Type B pancreatic cell (in vitro differentiated cells): ENCODE data around the gene NXPH3. TPM values are rescaled to one million over a fixed set of nuclear protein-coding genes. Genes with fewer than 3 reads are reported as not detected.
A peak's percentile ranks its signal among the peaks of the same experiment; 100 is the strongest.

Experiments used
- DNase-seq: peaks from one replicate; pipeline ENCODE4 v3.0.0; 2021; ENCODE audit warnings: mixed read lengths; ENCODE audit not compliant: unreplicated experiment; ENCODE audit errors: extremely low spot score
- H3K27ac Mint-ChIP-seq: 2 replicates; pipeline ENCODE4 v1.8.0; 2021; ENCODE audit warnings: mild to moderate bottlenecking, mixed read lengths
- H3K27me3 Mint-ChIP-seq: 2 replicates; pipeline ENCODE4 v1.8.0; 2021; ENCODE audit warnings: mixed read lengths
- H3K36me3 Mint-ChIP-seq: 2 replicates; pipeline ENCODE4 v1.8.0; 2021; ENCODE audit warnings: mixed read lengths
- H3K4me1 Mint-ChIP-seq: one replicate; pipeline ENCODE4 v1.8.0; 2021; ENCODE audit warnings: mixed read lengths; ENCODE audit not compliant: unreplicated experiment
- H3K4me3 Mint-ChIP-seq: 2 replicates; pipeline ENCODE4 v1.8.0; 2021; ENCODE audit warnings: mild to moderate bottlenecking, mixed read lengths
- H3K9me3 Mint-ChIP-seq: 2 replicates; pipeline ENCODE4 v1.8.0; 2021; ENCODE audit warnings: mixed read lengths
- total RNA-seq: library from RNA; stranded (reverse); gene quantifications from 2 replicates; pipeline ENCODE4 v1.2.1, GENCODE V29; 2021; ENCODE audit warnings: low replicate concordance
- TF ChIP-seq, protein P1 (sequence below): fragments of 200-600 bp; sonication (generic); conservative IDR thresholded peaks from 2 replicates; pipeline ENCODE4 v1.5.0; 2021; ENCODE audit warnings: antibody characterized with exemption, mild to moderate bottlenecking

NXPH3 gene
- total RNA-seq, 1 donor from 2014 or later: 0.46 TPM

DNA sequence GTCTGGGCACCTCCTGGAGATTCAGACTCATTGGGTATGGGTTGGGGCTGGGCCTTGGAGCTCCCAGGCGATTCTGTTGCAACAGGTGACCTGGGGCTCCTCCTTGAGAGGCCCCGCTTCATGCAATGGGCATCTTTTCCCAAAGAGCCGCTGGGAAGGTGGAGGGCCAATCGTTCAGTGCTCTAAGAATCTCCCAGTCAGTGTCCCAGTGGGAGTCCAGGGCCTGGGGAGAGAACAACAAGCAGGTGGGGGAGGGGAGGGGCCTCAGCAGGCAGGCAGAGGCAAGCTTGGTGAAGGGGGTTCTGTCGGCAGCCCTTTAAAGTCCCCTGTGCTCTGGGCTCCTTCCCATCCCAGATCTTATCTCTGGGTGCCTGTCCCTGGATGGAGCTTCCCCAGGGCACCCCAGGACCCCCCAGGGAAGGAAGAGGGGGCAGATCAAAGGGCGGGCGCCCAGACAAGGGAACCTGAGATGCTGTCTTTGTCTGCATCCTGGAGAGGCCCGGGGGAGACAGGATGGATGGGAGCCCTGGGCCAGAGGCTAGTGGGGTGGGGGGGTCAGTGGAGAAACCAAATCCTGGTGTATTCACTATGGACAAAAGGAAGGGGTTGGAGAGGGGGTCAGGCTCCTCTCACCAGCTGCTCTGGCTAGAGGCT, 30.5 kb upstream of the NXPH3 start:
- no peaks in the 10 kb centered on the region for H3K36me3 Mint-ChIP-seq
- TF ChIP-seq, protein P1, sequence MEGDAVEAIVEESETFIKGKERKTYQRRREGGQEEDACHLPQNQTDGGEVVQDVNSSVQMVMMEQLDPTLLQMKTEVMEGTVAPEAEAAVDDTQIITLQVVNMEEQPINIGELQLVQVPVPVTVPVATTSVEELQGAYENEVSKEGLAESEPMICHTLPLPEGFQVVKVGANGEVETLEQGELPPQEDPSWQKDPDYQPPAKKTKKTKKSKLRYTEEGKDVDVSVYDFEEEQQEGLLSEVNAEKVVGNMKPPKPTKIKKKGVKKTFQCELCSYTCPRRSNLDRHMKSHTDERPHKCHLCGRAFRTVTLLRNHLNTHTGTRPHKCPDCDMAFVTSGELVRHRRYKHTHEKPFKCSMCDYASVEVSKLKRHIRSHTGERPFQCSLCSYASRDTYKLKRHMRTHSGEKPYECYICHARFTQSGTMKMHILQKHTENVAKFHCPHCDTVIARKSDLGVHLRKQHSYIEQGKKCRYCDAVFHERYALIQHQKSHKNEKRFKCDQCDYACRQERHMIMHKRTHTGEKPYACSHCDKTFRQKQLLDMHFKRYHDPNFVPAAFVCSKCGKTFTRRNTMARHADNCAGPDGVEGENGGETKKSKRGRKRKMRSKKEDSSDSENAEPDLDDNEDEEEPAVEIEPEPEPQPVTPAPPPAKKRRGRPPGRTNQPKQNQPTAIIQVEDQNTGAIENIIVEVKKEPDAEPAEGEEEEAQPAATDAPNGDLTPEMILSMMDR: no peak
- no peak overlapping the region for H3K27ac Mint-ChIP-seq
- H3K4me1 Mint-ChIP-seq: peaks cover 14% of the 10 kb centered on the region
- H3K9me3 Mint-ChIP-seq: peaks cover 4% of the 10 kb centered on the region
- H3K4me3 Mint-ChIP-seq: no peak overlapping the region
- DNase-seq: no peak
- peaks cover 9% of the 10 kb centered on the region for H3K27me3 Mint-ChIP-seq

DNA sequence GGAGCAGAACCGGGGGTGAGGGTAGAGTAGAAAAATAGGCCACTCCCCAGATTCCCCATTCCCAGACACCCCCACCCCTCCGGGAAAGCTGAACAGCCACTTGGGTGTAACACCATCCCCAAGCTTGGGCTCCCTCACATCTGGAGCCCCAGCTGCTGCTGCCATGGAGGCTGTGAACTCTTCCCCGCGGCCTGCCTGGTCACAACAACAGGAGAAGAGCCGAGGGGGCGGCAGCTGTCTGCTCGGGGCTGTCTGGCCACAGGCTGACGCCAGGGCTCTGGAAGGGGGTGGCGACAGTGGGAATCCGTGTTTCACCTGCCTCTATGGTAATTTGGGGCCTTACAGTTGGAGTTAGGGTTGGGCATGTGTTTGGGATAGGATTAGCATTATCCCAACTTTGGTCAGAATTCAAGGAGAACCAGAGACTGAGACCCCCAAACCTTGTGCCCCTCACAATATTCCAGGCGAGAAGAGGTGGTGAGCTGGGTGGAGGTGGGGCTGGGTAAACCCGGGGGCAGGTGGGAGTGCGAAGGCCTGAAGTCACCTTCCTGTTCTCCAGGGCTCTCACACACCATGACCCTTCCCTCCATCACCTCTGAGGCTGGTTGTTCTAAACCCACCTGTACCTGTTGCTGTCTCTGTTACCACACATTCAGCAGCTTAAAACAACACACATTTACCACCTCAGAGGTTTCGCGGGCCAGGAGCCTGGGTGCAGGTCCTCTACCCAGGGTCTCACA, 29.7 kb upstream of the NXPH3 start:
- Mint-ChIP-seq H3K4me3 (no peak overlapping the region), H3K36me3 (no peaks in the 10 kb centered on the region), H3K27me3 (peaks cover 9% of the 10 kb centered on the region), H3K9me3 (peaks cover 4% of the 10 kb centered on the region), H3K4me1 (peaks cover 14% of the 10 kb centered on the region), H3K27ac (no peak overlapping the region)
- TF ChIP-seq, protein P1: no peak
- no peak for DNase-seq

DNA sequence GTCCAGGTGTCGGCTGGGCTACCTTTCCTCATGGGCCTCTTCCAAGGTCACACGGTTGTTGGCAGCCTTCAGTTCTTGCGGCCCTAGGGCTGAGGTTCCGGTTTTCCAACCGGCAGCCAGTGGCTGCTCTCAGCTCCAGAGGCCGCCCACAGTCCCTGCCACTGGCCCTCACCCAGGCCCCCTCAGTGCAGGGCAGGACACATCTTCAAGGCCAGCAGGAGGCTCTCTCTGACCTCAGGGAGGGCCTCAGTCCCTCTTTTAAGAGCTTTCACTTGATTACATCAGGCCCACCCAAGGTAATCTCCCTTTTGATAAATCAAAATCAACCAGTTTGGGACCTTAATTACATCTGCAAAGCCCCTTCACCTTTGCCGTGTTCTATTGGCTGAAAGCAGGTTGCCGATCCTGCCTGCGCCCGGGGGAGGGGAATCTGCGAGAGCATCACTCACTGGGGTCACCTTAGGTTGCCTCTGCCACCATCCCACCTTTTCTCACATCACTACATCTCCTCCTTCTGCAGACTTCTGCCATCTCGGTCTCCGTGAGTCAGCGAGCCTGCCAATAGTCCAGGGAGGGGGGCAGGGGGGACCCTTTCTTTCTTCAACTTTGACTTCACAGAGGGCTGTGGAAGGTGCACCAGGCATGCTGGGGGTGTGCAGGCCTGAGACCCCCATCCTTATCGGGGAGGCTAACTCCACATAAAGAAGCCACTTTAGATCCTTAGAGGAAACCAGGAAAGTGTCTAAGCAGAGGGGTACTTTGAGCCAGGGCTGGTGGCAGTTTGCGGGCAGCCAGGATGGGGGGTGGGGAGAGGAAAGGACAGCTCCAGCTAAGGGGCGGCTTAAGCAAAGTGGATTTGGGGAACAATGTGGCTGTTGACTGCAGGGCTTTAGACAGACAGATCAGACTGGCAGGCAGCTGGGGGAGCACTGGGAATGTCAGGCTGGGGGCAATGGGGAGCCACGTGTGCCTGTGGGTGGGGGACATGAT, 28.8 kb upstream of the NXPH3 start:
- DNase-seq: no peak
- H3K9me3 Mint-ChIP-seq: no peaks in the 10 kb centered on the region
- H3K4me1 Mint-ChIP-seq: peaks cover 14% of the 10 kb centered on the region
- no peaks in the 10 kb centered on the region for H3K36me3 Mint-ChIP-seq
- H3K4me3 Mint-ChIP-seq: no peak overlapping the region
- H3K27me3 Mint-ChIP-seq: peaks cover 9% of the 10 kb centered on the region
- no peak overlapping the region for H3K27ac Mint-ChIP-seq
- TF ChIP-seq, protein P1: no peak

DNA sequence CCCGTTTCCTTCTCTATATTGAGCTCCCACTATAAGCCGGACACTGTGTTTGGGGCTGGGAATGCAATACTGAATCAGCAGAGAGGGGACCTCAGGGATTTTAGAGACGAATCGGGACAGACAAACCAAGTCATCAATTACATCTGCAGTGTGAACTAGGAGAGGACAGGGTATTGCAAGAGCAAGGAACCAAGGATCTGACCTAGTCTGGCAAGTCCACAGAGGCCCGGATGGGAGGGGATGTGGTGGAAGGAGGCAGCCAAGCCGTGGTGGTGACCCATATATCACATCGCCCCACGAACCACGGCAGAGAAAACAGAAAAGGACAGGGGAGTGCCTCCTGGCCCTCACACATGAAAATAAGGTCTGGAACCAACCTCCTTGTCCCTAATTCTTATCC, 28.1 kb upstream of the NXPH3 start:
- Mint-ChIP-seq H3K27ac (no peak overlapping the region), H3K4me1 (peaks cover 14% of the 10 kb centered on the region), H3K36me3 (no peaks in the 10 kb centered on the region), H3K9me3 (no peaks in the 10 kb centered on the region), H3K4me3 (no peak overlapping the region), H3K27me3 (peaks cover 9% of the 10 kb centered on the region)
- TF ChIP-seq, protein P1: no peak
- no peak for DNase-seq

DNA sequence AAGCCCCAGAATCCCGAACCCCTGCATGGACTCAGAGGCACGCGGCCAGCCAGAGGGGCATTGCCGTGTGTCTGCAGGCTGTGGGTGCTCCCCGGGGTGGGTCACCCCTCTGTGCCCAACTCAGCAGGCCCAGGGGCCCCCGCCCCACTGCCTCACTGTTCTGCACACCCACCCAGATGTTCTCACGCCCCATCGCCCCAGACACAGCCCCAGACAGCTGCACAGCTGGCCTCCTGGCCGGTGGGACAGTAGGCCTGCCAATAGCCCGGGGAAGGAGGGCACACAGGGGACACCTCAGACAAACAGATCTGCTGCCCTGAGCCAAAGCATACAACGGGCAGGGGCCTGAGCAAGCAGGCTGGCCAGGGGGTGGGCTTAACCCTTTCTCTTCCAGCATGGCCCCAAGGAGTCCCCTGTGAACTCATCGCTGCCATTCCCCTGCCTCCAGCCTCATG, 27.6 kb upstream of the NXPH3 start:
- TF ChIP-seq, protein P1: no peak
- Mint-ChIP-seq H3K36me3 (no peaks in the 10 kb centered on the region), H3K27ac (no peak overlapping the region), H3K4me1 (peaks cover 14% of the 10 kb centered on the region), H3K27me3 (peaks cover 11% of the 10 kb centered on the region), H3K9me3 (no peaks in the 10 kb centered on the region), H3K4me3 (no peak overlapping the region)
- DNase-seq: peak; percentile 60
